GM18499 (cell line): Measurements from ENCODE around the gene CTNND2.

Experiments used
- ATAC-seq: cut with Tn5 transposase; IDR thresholded peaks from one replicate; pipeline ENCODE4 v1.9.1; 2021; ENCODE audit warnings: moderate number of reproducible peaks; ENCODE audit not compliant: insufficient read depth, unreplicated experiment

Gene CTNND2

DNA sequence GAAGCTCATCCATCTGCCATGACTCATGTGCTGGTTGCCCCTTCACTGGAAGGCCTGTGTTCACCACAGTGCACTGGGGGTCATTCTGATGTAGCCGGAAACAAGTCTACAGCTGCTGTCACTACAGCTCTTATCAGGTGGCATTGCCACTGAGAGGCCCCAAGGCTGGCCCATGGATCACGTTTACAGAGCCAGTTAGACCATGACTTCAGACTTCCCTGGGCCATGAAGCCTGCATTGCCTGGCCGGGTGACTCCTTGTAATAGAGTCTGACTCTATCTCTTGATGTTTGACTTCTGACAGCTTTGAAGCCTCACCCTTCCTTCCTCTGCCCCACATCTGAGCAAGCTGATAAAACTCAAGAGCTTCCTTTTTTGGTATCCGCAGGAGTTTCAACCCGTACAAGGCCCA, 669.7 kb downstream of the CTNND2 start:
- no peak for ATAC-seq

- no peak for ATAC-seq
These were observed 673.4 kb downstream of the CTNND2 start for GRCh38 chr5:11230890-11231289.

DNA sequence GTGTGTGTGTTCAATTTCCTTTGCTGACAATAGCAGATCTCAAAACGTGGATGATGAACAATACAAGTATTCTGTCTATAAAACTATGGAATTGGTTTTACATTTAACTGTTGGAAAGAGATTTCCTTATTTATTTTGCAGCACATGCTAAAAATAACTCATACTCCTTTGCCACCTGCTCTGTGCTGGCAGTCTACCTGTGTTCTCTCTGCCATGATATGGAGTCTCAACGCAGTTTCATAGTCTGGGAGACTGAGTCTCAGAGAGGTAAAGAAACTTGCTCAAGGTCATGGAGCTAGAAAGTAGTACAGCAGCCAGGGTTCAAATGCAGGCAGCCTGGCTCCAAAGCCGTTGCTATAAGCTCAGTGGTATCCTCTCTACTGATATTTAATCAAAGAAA, 677.2 kb downstream of the CTNND2 start:
- ATAC-seq = no peak

DNA sequence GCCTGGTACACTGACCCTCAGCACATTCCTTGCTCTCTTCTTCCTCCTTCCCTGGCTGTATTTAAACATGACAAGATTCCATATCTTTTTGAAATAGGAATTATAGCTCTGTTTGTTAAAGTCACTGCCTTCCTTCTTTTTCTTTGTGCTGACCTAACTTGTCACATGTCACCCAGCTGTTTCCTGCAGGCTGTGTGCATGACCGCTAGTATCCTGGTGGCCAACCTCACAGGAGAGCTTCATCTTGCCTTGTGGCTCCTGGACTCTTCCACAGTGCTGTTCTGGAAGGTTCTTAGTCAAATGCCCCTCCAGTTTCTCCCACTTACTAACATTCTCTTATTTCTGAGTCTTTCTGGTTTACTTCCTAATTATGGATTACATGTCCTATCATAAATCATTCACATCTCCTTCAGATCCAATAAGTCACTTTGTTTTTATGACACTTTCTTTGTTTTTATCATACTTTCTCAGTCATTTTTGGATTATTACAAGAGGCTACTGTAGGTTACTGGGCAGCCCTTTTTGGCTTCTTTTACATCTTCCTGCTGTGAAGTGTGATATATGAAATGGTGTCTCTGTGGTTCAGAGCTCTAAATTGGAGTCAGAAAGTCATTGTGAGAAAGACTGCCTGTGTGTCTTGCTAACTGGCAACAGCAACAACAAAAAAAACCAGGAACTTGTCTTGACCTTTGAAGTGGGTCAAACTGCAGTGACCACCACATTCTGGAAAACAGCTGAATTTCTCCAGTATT, 679.6 kb downstream of the CTNND2 start:
- ATAC-seq = no peak

- no peak for ATAC-seq
These were observed 682.1 kb downstream of the CTNND2 start for GRCh38 chr5:11222169-11222568.

DNA sequence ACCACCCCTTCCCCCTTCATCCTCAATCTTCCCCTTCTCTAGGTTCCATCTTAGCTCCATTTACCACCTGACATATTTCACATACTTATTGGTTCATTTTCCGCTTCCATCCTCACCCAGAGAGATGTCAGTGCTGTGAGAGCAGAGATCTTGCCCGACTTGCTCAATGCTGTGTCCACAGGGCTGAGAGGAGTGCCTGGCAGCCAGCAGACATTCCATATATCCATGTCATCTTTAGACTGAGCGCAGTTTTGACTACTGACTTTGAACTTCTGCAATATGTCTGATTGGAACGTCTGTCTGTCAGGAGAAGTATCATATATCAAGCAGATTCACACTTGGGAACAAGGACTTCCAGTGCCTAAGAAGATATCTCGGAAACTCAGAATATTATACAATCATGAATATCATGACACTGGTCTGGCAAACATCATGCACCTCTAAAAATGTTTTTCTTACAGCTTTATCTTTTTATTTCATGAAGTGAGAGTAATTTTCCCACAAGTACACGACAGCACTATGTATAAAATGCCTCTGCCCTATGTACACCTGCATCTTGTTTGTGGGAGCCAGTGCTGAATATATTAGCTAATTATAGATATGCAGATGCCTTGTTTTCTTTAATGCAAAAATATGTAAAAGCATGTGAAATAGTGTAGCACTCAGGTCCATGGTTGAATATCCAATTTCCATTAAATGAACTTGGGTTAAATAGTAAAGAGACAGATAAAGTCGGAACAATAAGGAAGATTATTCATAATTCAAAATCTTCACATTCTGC, 689.2 kb downstream of the CTNND2 start:
- no peak for ATAC-seq

DNA sequence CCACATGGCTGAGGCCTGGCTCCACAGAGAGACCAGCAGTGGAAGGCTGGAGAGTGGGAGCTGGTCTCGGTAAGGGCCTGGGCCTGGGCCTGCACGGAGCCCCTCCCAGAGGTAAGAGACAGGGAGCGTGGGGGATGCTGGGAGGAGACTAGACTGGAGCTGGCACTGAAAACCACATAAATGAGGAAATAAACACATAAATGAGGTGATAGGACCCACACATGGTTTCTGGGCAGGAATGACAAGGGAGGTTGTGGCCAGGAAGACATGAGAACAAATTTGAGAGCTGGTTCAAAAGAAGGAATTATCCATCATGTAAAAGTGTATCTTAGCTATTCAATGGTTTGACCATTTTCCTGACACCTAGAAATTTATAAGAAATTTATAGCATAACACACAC, 691.5 kb downstream of the CTNND2 start:
- ATAC-seq = no peak

DNA sequence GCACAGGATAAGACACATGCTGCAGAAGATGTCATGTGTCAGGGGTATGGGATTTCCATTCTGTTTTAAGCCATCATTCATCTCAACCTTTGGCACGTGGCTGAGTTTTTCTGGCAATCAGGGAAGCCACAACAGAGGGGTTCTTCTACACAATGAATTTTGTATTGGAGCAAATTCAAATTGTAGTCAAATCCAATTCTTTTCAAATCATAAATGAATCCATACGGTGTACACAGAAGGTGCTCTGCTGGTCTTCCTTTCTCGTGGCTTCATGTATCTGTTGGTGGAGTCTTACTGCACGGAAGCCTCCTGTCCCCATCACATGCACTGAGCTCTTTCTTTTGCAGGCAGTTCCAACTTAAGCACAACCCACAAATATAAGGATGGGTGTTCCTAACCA, 706.5 kb downstream of the CTNND2 start:
- no peak for ATAC-seq

DNA sequence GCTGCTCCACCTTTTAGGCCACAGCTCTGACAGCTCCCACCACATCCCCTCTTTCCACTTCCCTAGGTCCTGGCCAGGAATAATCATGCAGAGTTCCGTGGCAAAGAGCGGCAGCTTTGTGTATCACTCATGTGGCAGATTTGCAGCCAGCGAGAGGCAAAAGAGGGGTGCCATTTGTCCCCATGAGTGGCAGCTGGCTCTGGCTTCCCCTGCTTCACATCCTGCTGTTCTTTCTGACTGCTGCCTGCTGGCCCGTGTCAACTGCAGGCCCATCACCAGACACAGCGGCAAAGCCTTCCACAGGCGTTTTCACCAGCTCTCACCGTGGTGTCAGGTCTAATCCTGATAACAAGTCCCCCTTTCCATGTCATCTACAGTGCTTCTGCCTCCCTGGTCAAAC, 712.6 kb downstream of the CTNND2 start:
- no peak for ATAC-seq

GRCh38 chr5:11182441-11183080, 721.7 kb downstream of the CTNND2 start:
- peak; percentile 52 for ATAC-seq

GRCh38 chr5:11181940-11182339, 722.3 kb downstream of the CTNND2 start:
- ATAC-seq = no peak

DNA sequence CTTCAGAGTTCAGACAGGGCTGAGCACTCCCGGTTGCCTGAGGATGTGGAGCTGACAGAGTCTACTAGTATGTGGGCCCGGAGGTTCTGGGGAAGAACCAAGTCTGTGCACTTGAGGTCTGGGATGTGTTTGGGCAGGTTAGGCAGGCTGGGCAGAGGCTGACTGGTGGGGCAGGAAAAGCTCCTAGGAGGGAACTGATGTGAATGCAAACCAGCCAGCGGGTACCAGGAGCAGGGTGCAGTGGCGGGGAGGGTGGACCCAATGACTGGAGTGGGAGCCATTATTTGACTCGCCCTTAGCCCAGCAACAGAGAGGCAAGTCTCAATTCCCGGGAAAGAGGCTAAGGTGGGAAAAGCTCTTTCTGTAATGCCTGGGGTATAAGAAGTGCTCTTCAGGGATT, 723.4 kb downstream of the CTNND2 start:
- ATAC-seq = no peak

GRCh38 chr5:11177999-11178711, 726.1 kb downstream of the CTNND2 start:
- ATAC-seq = no peak

- ATAC-seq = no peak
These were observed 729.7 kb downstream of the CTNND2 start for GRCh38 chr5:11174591-11174990.

DNA sequence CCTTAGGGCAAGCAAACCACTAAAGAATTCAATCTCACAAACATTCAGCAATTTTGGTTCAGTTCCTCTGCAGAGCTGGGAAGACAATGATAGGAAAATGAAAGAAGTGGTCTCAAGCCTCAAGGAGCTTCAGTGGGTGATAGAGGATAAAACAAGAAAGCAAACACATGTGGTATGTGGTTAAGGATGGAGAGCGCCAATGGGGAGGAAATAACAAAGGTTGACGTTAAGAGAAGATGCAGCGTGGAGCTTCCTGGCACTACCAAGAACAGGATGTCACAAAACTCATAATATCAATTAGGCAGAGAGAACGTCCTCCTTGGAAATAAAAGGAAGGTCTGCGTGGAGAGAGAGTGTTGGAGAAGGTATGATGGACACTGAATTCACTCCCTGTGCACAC, 731.8 kb downstream of the CTNND2 start:
- ATAC-seq = no peak

- ATAC-seq = no peak
These were observed 733.0 kb downstream of the CTNND2 start for GRCh38 chr5:11171236-11171635.

- ATAC-seq = no peak
These were observed 737.3 kb downstream of the CTNND2 start for GRCh38 chr5:11166923-11167322.

GRCh38 chr5:11164531-11165294, 739.5 kb downstream of the CTNND2 start:
- ATAC-seq = no peak

DNA sequence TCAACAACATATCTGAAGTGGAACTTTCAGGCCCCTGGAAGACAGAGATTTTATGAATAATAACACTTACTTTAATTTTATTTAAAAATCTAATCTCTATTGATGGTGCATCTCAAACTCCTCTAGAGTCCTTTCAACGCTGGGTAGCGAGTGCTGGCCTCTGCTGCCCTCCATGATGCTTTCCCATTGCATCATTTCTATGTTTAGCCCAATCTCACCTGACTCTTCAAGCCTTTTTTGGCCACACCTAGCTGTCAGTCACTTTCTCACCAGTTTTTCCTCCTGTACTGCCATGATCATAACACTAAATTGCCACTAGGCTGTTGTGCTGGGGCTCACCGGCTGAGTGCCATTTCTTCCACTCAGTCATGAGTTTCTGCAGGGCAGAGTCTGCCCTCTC, 747.1 kb downstream of the CTNND2 start:
- no peak for ATAC-seq
